ENCODE data around the gene IRS2.

Gene IRS2

GRCh38 chr13:109728791-109729731, 57.3 kb downstream of the IRS2 start:
- H3K4me1 ChIP-seq (ENCODE audit: control insufficient read depth in 5 of 5, insufficient read depth in 5 of 5, low read length in 5 of 5), result peaks cover 0 to 26% (median 13%) of the 10 kb centered on the region in 5 donors
- peaks cover 0 to 3% (median 0%) of the 10 kb centered on the region in 5 donors for H3K27me3 ChIP-seq (ENCODE audit: control insufficient read depth in 5 of 5, insufficient read depth in 4 of 5, low read length in 5 of 5)
- peak overlapping the region in 1 of 5 donors; percentile 35 for H3K9ac ChIP-seq (ENCODE audit: low read length in 5 of 5)
- H3K36me3 ChIP-seq (ENCODE audit: control insufficient read depth in 5 of 5, insufficient read depth in 5 of 5, low read length in 5 of 5), result no peaks in the 10 kb centered on the region
- H3K4me3 ChIP-seq (ENCODE audit: low read depth in 1 of 5, low read length in 5 of 5), result no peak overlapping the region
- no peaks in the 10 kb centered on the region for H3K9me3 ChIP-seq (ENCODE audit: control insufficient read depth in 5 of 5, low read length in 5 of 5)
- H3K27ac ChIP-seq (ENCODE audit: low read depth, low read length), result no peak overlapping the region

GRCh38 chr13:109728061-109728460, 58.3 kb downstream of the IRS2 start:
- Histone ChIP-seq H3K36me3 (ENCODE audit: control insufficient read depth in 5 of 5, insufficient read depth in 5 of 5, low read length in 5 of 5) (no peaks in the 10 kb centered on the region), H3K27me3 (ENCODE audit: control insufficient read depth in 5 of 5, insufficient read depth in 4 of 5, low read length in 5 of 5) (peaks cover 0 to 3% (median 0%) of the 10 kb centered on the region in 5 donors), H3K4me3 (ENCODE audit: low read depth in 1 of 5, low read length in 5 of 5) (no peak overlapping the region), H3K27ac (ENCODE audit: low read depth, low read length) (no peak overlapping the region), H3K9ac (ENCODE audit: low read length in 5 of 5) (no peak overlapping the region), H3K4me1 (ENCODE audit: control insufficient read depth in 5 of 5, insufficient read depth in 5 of 5, low read length in 5 of 5) (peaks cover 0 to 26% (median 13%) of the 10 kb centered on the region in 5 donors), H3K9me3 (ENCODE audit: control insufficient read depth in 5 of 5, low read length in 5 of 5) (no peaks in the 10 kb centered on the region)

- Histone ChIP-seq H3K9me3 (ENCODE audit: control insufficient read depth in 5 of 5, low read length in 5 of 5) (no peaks in the 10 kb centered on the region), H3K4me3 (ENCODE audit: low read depth in 1 of 5, low read length in 5 of 5) (no peak overlapping the region), H3K36me3 (ENCODE audit: control insufficient read depth in 5 of 5, insufficient read depth in 5 of 5, low read length in 5 of 5) (no peaks in the 10 kb centered on the region), H3K27ac (ENCODE audit: low read depth, low read length) (no peak overlapping the region), H3K4me1 (ENCODE audit: control insufficient read depth in 5 of 5, insufficient read depth in 5 of 5, low read length in 5 of 5) (peaks cover 0 to 26% (median 13%) of the 10 kb centered on the region in 5 donors), H3K27me3 (ENCODE audit: control insufficient read depth in 5 of 5, insufficient read depth in 4 of 5, low read length in 5 of 5) (peaks cover 0 to 3% (median 0%) of the 10 kb centered on the region in 5 donors), H3K9ac (ENCODE audit: low read length in 5 of 5) (no peak overlapping the region)
Measured at GRCh38 chr13:109727251-109727650, 59.1 kb downstream of the IRS2 start.

GRCh38 chr13:109725995-109726637, 60.3 kb downstream of the IRS2 start:
- Histone ChIP-seq H3K4me3 (ENCODE audit: low read depth in 1 of 5, low read length in 5 of 5) (no peak overlapping the region), H3K4me1 (ENCODE audit: control insufficient read depth in 5 of 5, insufficient read depth in 5 of 5, low read length in 5 of 5) (peaks cover 0 to 26% (median 13%) of the 10 kb centered on the region in 5 donors), H3K36me3 (ENCODE audit: control insufficient read depth in 5 of 5, insufficient read depth in 5 of 5, low read length in 5 of 5) (no peaks in the 10 kb centered on the region), H3K9me3 (ENCODE audit: control insufficient read depth in 5 of 5, low read length in 5 of 5) (no peaks in the 10 kb centered on the region), H3K9ac (ENCODE audit: low read length in 5 of 5) (no peak overlapping the region), H3K27me3 (ENCODE audit: control insufficient read depth in 5 of 5, insufficient read depth in 4 of 5, low read length in 5 of 5) (no peaks in the 10 kb centered on the region), H3K27ac (ENCODE audit: low read depth, low read length) (no peak overlapping the region)

- H3K27ac ChIP-seq (ENCODE audit: low read depth, low read length), result no peak overlapping the region
- H3K4me1 ChIP-seq (ENCODE audit: control insufficient read depth in 5 of 5, insufficient read depth in 5 of 5, low read length in 5 of 5), result peaks cover 0 to 33% (median 13%) of the 10 kb centered on the region in 5 donors
- H3K36me3 ChIP-seq (ENCODE audit: control insufficient read depth in 5 of 5, insufficient read depth in 5 of 5, low read length in 5 of 5), result no peaks in the 10 kb centered on the region
- H3K9ac ChIP-seq (ENCODE audit: low read length in 5 of 5), result no peak overlapping the region
- no peaks in the 10 kb centered on the region for H3K27me3 ChIP-seq (ENCODE audit: control insufficient read depth in 5 of 5, insufficient read depth in 4 of 5, low read length in 5 of 5)
- H3K9me3 ChIP-seq (ENCODE audit: control insufficient read depth in 5 of 5, low read length in 5 of 5), result no peaks in the 10 kb centered on the region
- H3K4me3 ChIP-seq (ENCODE audit: low read depth in 1 of 5, low read length in 5 of 5), result no peak overlapping the region
Measured at GRCh38 chr13:109725297-109725696, 61.1 kb downstream of the IRS2 start.

- H3K9ac ChIP-seq (ENCODE audit: low read length in 5 of 5), result no peak overlapping the region
- H3K4me1 ChIP-seq (ENCODE audit: control insufficient read depth in 5 of 5, insufficient read depth in 5 of 5, low read length in 5 of 5), result peaks cover 3 to 37% (median 18%) of the 10 kb centered on the region in 5 donors
- peak overlapping the region; percentile 44 for H3K27ac ChIP-seq (ENCODE audit: low read depth, low read length)
- H3K9me3 ChIP-seq (ENCODE audit: control insufficient read depth in 5 of 5, low read length in 5 of 5), result no peaks in the 10 kb centered on the region
- H3K27me3 ChIP-seq (ENCODE audit: control insufficient read depth in 5 of 5, insufficient read depth in 4 of 5, low read length in 5 of 5), result no peaks in the 10 kb centered on the region
- H3K36me3 ChIP-seq (ENCODE audit: control insufficient read depth in 5 of 5, insufficient read depth in 5 of 5, low read length in 5 of 5), result no peaks in the 10 kb centered on the region
- no peak overlapping the region for H3K4me3 ChIP-seq (ENCODE audit: low read depth in 1 of 5, low read length in 5 of 5)
Measured at GRCh38 chr13:109724603-109725002, 61.8 kb downstream of the IRS2 start.

GRCh38 chr13:109723046-109723445, 63.3 kb downstream of the IRS2 start:
- Histone ChIP-seq H3K9ac (ENCODE audit: low read length in 5 of 5) (no peak overlapping the region), H3K4me3 (ENCODE audit: low read depth in 1 of 5, low read length in 5 of 5) (no peak overlapping the region), H3K36me3 (ENCODE audit: control insufficient read depth in 5 of 5, insufficient read depth in 5 of 5, low read length in 5 of 5) (no peaks in the 10 kb centered on the region), H3K9me3 (ENCODE audit: control insufficient read depth in 5 of 5, low read length in 5 of 5) (no peaks in the 10 kb centered on the region), H3K27ac (ENCODE audit: low read depth, low read length) (no peak overlapping the region), H3K27me3 (ENCODE audit: control insufficient read depth in 5 of 5, insufficient read depth in 4 of 5, low read length in 5 of 5) (no peaks in the 10 kb centered on the region), H3K4me1 (ENCODE audit: control insufficient read depth in 5 of 5, insufficient read depth in 5 of 5, low read length in 5 of 5) (peaks cover 3 to 30% (median 19%) of the 10 kb centered on the region in 5 donors)

- Histone ChIP-seq H3K9ac (ENCODE audit: low read length in 5 of 5) (no peak overlapping the region), H3K9me3 (ENCODE audit: control insufficient read depth in 5 of 5, low read length in 5 of 5) (no peaks in the 10 kb centered on the region), H3K27ac (ENCODE audit: low read depth, low read length) (no peak overlapping the region), H3K36me3 (ENCODE audit: control insufficient read depth in 5 of 5, insufficient read depth in 5 of 5, low read length in 5 of 5) (no peaks in the 10 kb centered on the region), H3K27me3 (ENCODE audit: control insufficient read depth in 5 of 5, insufficient read depth in 4 of 5, low read length in 5 of 5) (no peaks in the 10 kb centered on the region), H3K4me3 (ENCODE audit: low read depth in 1 of 5, low read length in 5 of 5) (no peak overlapping the region), H3K4me1 (ENCODE audit: control insufficient read depth in 5 of 5, insufficient read depth in 5 of 5, low read length in 5 of 5) (peaks cover 3 to 29% (median 19%) of the 10 kb centered on the region in 5 donors)
Measured at GRCh38 chr13:109722068-109722467, 64.3 kb downstream of the IRS2 start.

- H3K36me3 ChIP-seq (ENCODE audit: control insufficient read depth in 5 of 5, insufficient read depth in 5 of 5, low read length in 5 of 5), result no peaks in the 10 kb centered on the region
- no peak overlapping the region for H3K9ac ChIP-seq (ENCODE audit: low read length in 5 of 5)
- H3K9me3 ChIP-seq (ENCODE audit: control insufficient read depth in 5 of 5, low read length in 5 of 5), result no peaks in the 10 kb centered on the region
- H3K4me3 ChIP-seq (ENCODE audit: low read depth in 1 of 5, low read length in 5 of 5), result no peak overlapping the region
- H3K27me3 ChIP-seq (ENCODE audit: control insufficient read depth in 5 of 5, insufficient read depth in 4 of 5, low read length in 5 of 5), result no peaks in the 10 kb centered on the region
- peak overlapping the region; percentile 39 for H3K27ac ChIP-seq (ENCODE audit: low read depth, low read length)
- peaks cover 3 to 37% (median 32%) of the 10 kb centered on the region in 5 donors for H3K4me1 ChIP-seq (ENCODE audit: control insufficient read depth in 5 of 5, insufficient read depth in 5 of 5, low read length in 5 of 5)
Measured at GRCh38 chr13:109720758-109721184, 65.6 kb downstream of the IRS2 start.

Data from subcutaneous abdominal adipose tissue (tissue), 5 donors.